Fibroblast of mammary gland (primary cell): ENCODE results near the gene CCDC148.
"Not testable (repeated sequence)": the region's sequence is repeated elsewhere in the genome, so short reads cannot be mapped to it uniquely, and the experiment has no call there.

Source experiments
- DNase-seq: peaks from one replicate; pipeline ENCODE4 v3.0.0-alpha.2; 2010; ENCODE audit warnings: low read depth
- H3K4me3 ChIP-seq: 2 replicates; pipeline ENCODE4 v1.5.1; 2011; ENCODE audit warnings: low read depth, mild to moderate bottlenecking, low read length, moderate library complexity; ENCODE audit not compliant: control insufficient read depth
- TF ChIP-seq, protein P1 (sequence below): conservative IDR thresholded peaks from 2 replicates; pipeline ENCODE4 v1.5.1; 2011; ENCODE audit warnings: low read depth, low read length, inconsistent platforms; ENCODE audit not compliant: control insufficient read depth, insufficient read depth

The CCDC148 gene

DNA sequence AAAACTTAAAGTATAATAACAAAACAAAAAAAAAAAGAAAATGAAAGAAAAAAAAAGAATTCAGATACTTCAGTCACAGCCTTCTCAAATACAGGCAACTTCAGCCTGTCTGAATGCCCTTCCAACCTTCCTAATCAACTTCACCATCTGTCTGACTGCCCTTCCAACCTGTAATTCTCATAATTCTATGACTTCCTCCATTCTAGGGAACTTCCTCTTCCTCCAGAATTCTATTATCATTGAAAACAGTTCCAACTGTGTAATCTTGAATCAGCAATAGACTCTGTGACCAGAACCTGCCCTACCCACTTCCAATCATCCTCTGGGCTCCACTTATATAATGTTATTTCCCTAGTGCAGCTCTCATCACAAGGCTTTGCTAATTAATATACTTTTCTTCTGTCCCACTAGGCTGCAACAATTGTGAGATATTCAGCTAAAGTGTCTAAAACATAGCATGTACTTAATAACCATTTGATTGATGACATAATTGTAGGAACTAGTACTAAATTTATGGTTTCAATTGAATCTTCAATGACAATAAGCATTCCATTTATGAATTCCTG is 227.5 kb downstream of the CCDC148 start:
- H3K4me3 ChIP-seq: no peak overlapping the region
- DNase-seq: no peak
- TF ChIP-seq, protein P1, sequence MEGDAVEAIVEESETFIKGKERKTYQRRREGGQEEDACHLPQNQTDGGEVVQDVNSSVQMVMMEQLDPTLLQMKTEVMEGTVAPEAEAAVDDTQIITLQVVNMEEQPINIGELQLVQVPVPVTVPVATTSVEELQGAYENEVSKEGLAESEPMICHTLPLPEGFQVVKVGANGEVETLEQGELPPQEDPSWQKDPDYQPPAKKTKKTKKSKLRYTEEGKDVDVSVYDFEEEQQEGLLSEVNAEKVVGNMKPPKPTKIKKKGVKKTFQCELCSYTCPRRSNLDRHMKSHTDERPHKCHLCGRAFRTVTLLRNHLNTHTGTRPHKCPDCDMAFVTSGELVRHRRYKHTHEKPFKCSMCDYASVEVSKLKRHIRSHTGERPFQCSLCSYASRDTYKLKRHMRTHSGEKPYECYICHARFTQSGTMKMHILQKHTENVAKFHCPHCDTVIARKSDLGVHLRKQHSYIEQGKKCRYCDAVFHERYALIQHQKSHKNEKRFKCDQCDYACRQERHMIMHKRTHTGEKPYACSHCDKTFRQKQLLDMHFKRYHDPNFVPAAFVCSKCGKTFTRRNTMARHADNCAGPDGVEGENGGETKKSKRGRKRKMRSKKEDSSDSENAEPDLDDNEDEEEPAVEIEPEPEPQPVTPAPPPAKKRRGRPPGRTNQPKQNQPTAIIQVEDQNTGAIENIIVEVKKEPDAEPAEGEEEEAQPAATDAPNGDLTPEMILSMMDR: no peak

DNA sequence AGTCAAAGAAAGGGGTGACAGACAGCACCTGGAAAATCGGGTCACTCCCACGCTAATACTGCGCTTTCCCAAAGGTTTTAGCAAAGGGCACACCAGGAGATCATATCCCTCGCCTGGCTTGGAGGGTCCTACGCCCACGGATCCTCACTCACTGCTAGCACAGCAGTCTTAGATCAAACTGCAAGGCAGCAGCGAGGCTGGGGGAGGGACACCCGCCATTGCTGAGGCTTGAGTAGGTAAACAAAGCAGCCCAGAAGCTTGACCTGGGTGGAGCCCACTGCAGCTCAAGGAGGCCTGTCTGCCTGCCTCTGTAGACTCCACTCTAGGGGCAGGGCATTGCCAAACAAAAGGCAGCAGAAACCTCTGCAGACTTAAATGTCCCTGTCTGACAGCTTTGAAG is 233.5 kb downstream of the CCDC148 start:
- not testable (repeated sequence) for DNase-seq, H3K4me3 ChIP-seq

DNA sequence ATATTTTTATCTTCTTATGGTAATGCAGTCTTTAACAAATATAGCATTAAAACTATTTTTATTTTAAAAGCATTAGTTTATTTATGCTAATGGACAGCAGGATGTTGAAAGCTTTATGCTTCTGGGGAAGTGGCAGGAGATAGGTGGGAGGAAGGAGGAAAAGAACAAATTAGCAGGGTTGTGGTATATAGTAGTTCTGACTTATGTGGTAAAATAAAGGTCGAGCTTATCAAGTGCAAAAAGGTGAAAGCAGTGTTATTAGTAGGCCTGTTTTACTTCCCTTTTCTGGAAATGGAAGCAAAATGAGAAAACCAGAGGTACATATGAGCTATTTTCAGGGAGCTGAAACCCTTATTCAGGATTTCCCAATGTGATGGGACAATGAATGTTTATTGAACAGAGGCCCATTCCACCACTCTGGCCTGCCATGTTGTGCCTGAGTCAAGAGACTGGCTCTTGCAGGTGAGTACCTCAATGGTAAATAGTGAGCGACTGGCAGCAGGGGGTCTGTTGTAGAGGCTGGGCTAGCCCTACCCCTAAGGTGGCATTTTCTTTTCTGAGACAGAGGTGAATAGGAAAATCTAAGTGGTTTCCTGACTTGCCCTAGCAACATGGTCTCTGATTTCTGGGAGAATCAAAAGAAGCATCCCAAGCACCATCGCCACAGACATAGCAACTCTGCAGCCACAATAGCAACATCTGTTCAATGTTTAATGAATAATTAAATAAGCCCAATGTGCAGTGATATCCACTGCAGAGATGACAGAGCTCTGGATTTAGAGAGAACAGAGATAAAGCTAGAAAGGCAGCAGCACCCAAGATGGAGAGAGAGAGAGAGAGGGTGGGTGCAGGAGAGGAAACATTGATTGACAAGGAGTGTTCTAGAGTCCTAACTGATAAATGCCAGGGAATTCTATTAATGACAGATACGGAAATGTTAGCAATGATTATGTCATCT is 235.2 kb downstream of the CCDC148 start:
- H3K4me3 ChIP-seq: no peak overlapping the region
- DNase-seq: no peak
- TF ChIP-seq, protein P1: no peak

DNA sequence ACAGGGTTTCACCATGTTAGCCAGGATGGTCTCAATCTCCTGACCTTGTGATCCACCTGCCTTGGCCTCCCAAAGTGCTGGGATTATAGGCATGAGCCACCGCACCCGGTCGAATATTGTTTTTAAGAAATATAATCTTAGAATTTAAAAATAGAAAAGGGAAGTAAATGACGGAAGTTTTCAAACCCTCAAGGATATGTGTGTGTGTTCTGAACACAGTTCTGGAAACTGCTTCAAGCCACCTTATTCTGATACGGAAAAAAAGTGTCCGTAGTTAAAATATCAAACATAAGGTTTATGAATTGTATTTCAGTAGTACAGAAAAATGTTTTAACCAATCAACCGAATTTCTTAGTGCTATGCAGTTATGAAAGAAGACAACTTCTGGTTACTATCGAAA is 239.0 kb downstream of the CCDC148 start:
- no peak for DNase-seq

DNA sequence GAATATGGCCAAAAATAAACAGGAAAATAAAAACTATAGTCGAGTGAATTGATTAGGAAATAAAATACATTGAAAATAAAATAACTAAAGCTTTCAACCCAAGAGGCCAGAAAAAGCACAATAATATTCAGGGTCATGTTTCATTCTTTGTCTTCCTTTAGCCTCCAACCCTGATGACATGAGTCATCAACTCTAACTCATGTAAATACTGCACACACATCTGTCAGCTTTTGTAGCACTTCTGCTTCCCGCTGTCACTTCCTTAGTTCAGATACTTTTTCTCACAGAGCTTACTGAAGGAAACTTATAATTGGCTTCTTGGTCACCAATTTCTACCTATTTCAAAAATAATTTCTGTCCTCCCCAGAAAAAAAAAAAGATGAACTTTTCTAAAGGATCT is 242.1 kb downstream of the CCDC148 start:
- no peak overlapping the region for H3K4me3 ChIP-seq
- TF ChIP-seq, protein P1: no peak
- peak; percentile 25 for DNase-seq

More for the DNA sequence above, 239.0 kb downstream of the CCDC148 start:
- H3K4me3 ChIP-seq: no peak overlapping the region
- TF ChIP-seq, protein P1: no peak

DNA sequence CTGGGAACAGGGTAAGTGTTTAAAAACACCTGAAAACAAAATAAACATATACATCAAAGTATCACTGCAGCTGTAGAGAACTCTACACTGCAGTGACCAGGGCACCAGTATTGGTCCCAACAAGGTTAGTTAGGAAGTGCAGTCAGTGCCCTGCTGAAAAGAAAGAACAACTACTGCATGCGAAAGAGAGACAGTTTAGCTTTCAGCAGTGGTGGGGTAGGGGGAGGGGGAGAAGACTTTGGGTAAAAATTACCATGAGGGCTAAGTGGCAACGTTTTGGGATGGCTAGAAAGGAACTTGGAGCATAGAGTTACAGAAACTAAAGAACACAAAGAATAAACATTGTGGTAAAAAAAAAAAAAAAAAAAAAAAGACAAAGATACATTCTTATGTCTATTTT is 242.8 kb downstream of the CCDC148 start:
- DNase-seq: no peak
- H3K4me3 ChIP-seq: no peak overlapping the region
- TF ChIP-seq, protein P1: no peak

DNA sequence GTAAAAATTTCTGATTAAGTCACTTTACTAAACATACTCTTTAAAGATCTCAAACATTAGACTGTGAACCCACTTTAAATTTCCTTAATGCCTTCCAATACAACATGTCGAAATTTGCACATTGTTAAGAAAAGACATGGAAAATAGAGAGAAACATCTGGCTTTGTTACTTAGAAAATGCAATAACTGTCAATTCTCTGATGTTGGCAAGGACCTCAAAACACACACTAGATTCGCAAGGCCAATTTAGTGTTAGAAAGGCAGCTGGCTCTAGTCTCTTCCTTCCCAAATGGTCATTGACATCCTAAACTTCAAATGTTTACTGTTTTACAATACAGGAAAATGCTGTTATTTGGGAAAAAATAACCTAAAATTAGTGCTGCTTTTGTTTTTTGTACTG is 244.3 kb downstream of the CCDC148 start:
- TF ChIP-seq, protein P1: no peak
- no peak for DNase-seq
- no peak overlapping the region for H3K4me3 ChIP-seq
